Endothelial cell of umbilical vein (primary cell): ENCODE measurements around the gene BMP8B. TPM values are rescaled to one million over a fixed set of nuclear protein-coding genes. Genes with fewer than 3 reads are reported as not detected.

Source experiments
- BruUV-seq: library from RNA; stranded (reverse); fragments of 400-500 nt; replicated peaks from 2 replicates; lab custom pipeline; 2021; lab: Mats Ljungman, UMichigan
- CTCF ChIA-PET: fragments of 300-600, 350-600 bp; sonication (Branson Sonifier 250); formaldehyde crosslinking; loops from one replicate; lab custom pipeline; 2021; ENCODE audit warnings: antibody characterized with exemption, inconsistent platforms; lab: Charles Lee
- POLR2A ChIA-PET: fragments of 300-600, 350-600 bp; sonication (Branson Sonifier 250); formaldehyde crosslinking; loops from one replicate; lab custom pipeline; 2021; ENCODE audit warnings: antibody characterized with exemption, inconsistent platforms; lab: Charles Lee
- DNase-seq: peaks from one replicate; pipeline ENCODE4 v3.0.0-alpha.2; 2011; ENCODE audit warnings: low read depth, low spot score
- FAIRE-seq: peaks from 2 replicates; lab custom pipeline; 2011; peaks lifted over from hg19 to GRCh38; lab: Jason Lieb, UNC
- H2AFZ ChIP-seq: 2 replicates; pipeline ENCODE4 v1.6.0; 2012; ENCODE audit warnings: low read depth, low read length, control low read depth, inconsistent platforms
- H3K27ac ChIP-seq: 2 replicates; pipeline ENCODE4 v1.5.1; 2011; ENCODE audit warnings: low read depth, mild to moderate bottlenecking, control low read depth, low read length, moderate library complexity; ENCODE audit not compliant: insufficient read depth
- H3K27me3 ChIP-seq, 2 experiments: 2 replicates each; pipeline versions ENCODE4 v1.6.0 to v1.6.1; 2011; ENCODE audit warnings: low read length in 2 of 2, mixed read lengths in 1 of 2; ENCODE audit not compliant: control insufficient read depth in 2 of 2, insufficient read depth in 2 of 2
- H3K36me3 ChIP-seq, 2 experiments: 2 replicates in 1 of 2; 3 replicates in 1 of 2; pipeline ENCODE4 v1.5.1; 2011; ENCODE audit warnings: low read length in 2 of 2, mild to moderate bottlenecking in 1 of 2, moderate library complexity in 1 of 2; ENCODE audit not compliant: control insufficient read depth in 2 of 2, insufficient read depth in 2 of 2; ENCODE audit errors: extremely low read depth in 1 of 2
- H3K4me1 ChIP-seq: 3 replicates; pipeline ENCODE4 v1.5.1; 2011; ENCODE audit warnings: mild to moderate bottlenecking, low read length; ENCODE audit not compliant: control insufficient read depth, insufficient read depth; ENCODE audit errors: extremely low read depth
- H3K4me2 ChIP-seq: 2 replicates; pipeline ENCODE4 v1.6.1; 2011; ENCODE audit warnings: low read length, control low read depth, mixed read lengths; ENCODE audit not compliant: insufficient read depth
- H3K4me3 ChIP-seq, 3 experiments: fragments of 200-600 bp in 1 of 3; sonication (generic), shearing (Covaris generic) in 1 of 3; replicated peaks in 1 of 3; 2 replicates each; pipeline ENCODE4 v1.5.1; 2011 to 2016; ENCODE audit warnings: control low read depth in 3 of 3, low read length in 3 of 3, mild to moderate bottlenecking in 2 of 3, inconsistent platforms in 1 of 3, low read depth in 1 of 3, moderate library complexity in 1 of 3; ENCODE audit not compliant: insufficient read depth in 1 of 3
- H3K79me2 ChIP-seq: 2 replicates; pipeline ENCODE4 v1.6.0; 2012; ENCODE audit warnings: low read length, inconsistent platforms; ENCODE audit not compliant: control insufficient read depth, insufficient read depth
- H3K9ac ChIP-seq: replicated peaks from 2 replicates; pipeline ENCODE3; 2011; ENCODE audit warnings: low read length, control low read depth; ENCODE audit not compliant: insufficient read depth; ENCODE audit errors: extremely low read depth
- H3K9me1 ChIP-seq: replicated peaks from 3 replicates; pipeline ENCODE4 v1.6.0; 2011; ENCODE audit warnings: mild to moderate bottlenecking, low read length; ENCODE audit not compliant: control insufficient read depth, insufficient read depth; ENCODE audit errors: extremely low read depth
- H3K9me3 ChIP-seq: replicated peaks from 2 replicates; pipeline ENCODE4 v1.5.1; 2012; ENCODE audit warnings: low read length, inconsistent platforms; ENCODE audit not compliant: control insufficient read depth, insufficient read depth
- H4K20me1 ChIP-seq: replicated peaks from 2 replicates; pipeline ENCODE3; 2011; ENCODE audit warnings: mild to moderate bottlenecking, low read length; ENCODE audit not compliant: control insufficient read depth, insufficient read depth; ENCODE audit errors: extremely low read depth
- CTCF ChIP-seq, 2 donors: IDR thresholded peaks; 1 replicate in 1 of 2; 2 replicates in 1 of 2; pipeline ENCODE4 v1.5.1; 2011; ENCODE audit warnings: low read length in 2 of 2, mild to moderate bottlenecking in 2 of 2, moderate library complexity in 2 of 2, control low read depth in 1 of 2, inconsistent platforms in 1 of 2, low read depth in 1 of 2; ENCODE audit not compliant: insufficient read depth in 1 of 2; ENCODE audit errors: extremely low read depth in 1 of 2
- EZH2 ChIP-seq: IDR thresholded peaks from 2 replicates; pipeline ENCODE4 v1.6.1; 2012; ENCODE audit warnings: borderline replicate concordance, low read depth, mild to moderate bottlenecking, moderate library complexity, low read length, inconsistent platforms; ENCODE audit not compliant: severe bottlenecking
- FOS ChIP-seq: IDR thresholded peaks from 2 replicates; pipeline ENCODE4 v1.6.1; 2011; ENCODE audit warnings: mild to moderate bottlenecking, low read length, moderate library complexity, borderline replicate concordance; ENCODE audit not compliant: insufficient read depth
- GATA2 ChIP-seq: IDR thresholded peaks from 2 replicates; pipeline ENCODE4 v1.7.0; 2011; ENCODE audit warnings: low read depth, mild to moderate bottlenecking, moderate library complexity, mixed read lengths, low read length; ENCODE audit not compliant: insufficient read length, insufficient read depth
- JUN ChIP-seq: IDR thresholded peaks from 2 replicates; pipeline ENCODE4 v1.6.1; 2011; ENCODE audit warnings: borderline replicate concordance, low read depth; ENCODE audit not compliant: insufficient read length, insufficient read depth
- MYC ChIP-seq: IDR thresholded peaks from one replicate; pipeline ENCODE4 v1.6.1; 2011; ENCODE audit warnings: mild to moderate bottlenecking, low read depth, low read length
- POLR2A ChIP-seq: IDR thresholded peaks from 2 replicates; pipeline ENCODE4 v1.6.1; 2012; ENCODE audit warnings: low read depth, mild to moderate bottlenecking, control low read depth, low read length
- POLR2AphosphoS5 ChIP-seq: IDR thresholded peaks from 2 replicates; pipeline ENCODE4 v1.6.1; 2012; ENCODE audit warnings: low read depth, mild to moderate bottlenecking, control low read depth, low read length, moderate library complexity; ENCODE audit not compliant: insufficient read depth
- dilution Hi-C: fragments of 300-500 bp; cut with MboI; formaldehyde crosslinking; loops from one replicate; pipeline ENCODE4 v1.15.0; 2019; ENCODE audit warnings: low sequenced_read_pairs; ENCODE audit not compliant: extremely low pct_ligation_motif_present
- intact Hi-C: fragments of 100-400 bp; cut with micrococcal nuclease; formaldehyde crosslinking; loops from one replicate; pipeline ENCODE4 v1.10.0; 2022
- polyA plus RNA-seq, 4 experiments: library from polyadenylated mRNA; depleted of rRNA in 3 of 4; stranded (reverse) in 3 of 4; unstranded in 1 of 4; fragments of >200 nt; gene quantifications; 2 replicates each; pipeline versions ENCODE4 v1.2.1 to v1.2.3, GENCODE V29; 2011 to 2012; ENCODE audit warnings: missing spikeins in 1 of 4
- total RNA-seq: library from RNA; stranded (reverse); gene quantifications from 2 replicates; pipeline ENCODE4 v1.2.3, GENCODE V29; 2021
- TF ChIP-seq, protein P1 (sequence below): IDR thresholded peaks from 2 replicates; pipeline ENCODE4 v1.6.1; 2011; ENCODE audit not compliant: insufficient read depth, insufficient read length

BMP8B gene
- total and polyA plus RNA-seq, 2 donors (not counting 3 experiments of a cell fraction or from before 2014, with no cell fraction given): 0.07 TPM; not detected in 1

DNA sequence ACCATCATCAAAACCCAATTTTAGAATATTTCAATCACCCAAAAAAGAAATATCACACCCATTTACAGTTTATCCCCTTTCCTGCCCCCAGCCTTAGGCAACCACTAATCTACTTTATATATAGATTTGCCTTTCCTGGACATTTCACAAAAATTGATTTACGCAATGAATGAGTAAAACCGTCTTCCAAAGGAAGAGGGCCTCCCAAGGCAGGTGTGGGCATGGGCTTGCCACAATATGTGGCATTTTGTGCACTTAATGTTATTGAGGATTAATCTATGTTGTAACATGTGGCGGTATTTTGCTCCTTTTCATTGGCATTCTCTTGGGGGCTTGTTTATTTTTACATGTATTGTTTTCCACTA lies 11.8 kb upstream of the BMP8B start:
- H4K20me1 ChIP-seq: no peaks in the 10 kb centered on the region
- FAIRE-seq: no peak
- H3K9ac ChIP-seq: no peak overlapping the region
- BruUV-seq: no TSS peak
- CTCF ChIA-PET: interaction anchor here (0.6 to 1.3 kb wide), 13 partner anchors 9 to 194 kb away, joined by 3 to 16 read pairs (median 3); partner anchors contain the start of genes MYCL and PPIE
- H3K79me2 ChIP-seq: no peaks in the 10 kb centered on the region
- intact Hi-C loops: no loop called here
- H3K4me2 ChIP-seq: no peak overlapping the region
- no peak overlapping the region for H3K4me3 ChIP-seq
- H3K36me3 ChIP-seq: no peaks in the 10 kb centered on the region
- no peak for DNase-seq
- POLR2A ChIA-PET: no interaction called here
- H3K27ac ChIP-seq: no peak overlapping the region
- no peaks in the 10 kb centered on the region for H3K9me3 ChIP-seq
- dilution Hi-C loops: no loop called here
- H3K9me1 ChIP-seq: no peaks in the 10 kb centered on the region
- peaks cover 0 to 3% of the 10 kb centered on the region in 2 experiments for H3K27me3 ChIP-seq
- H2AFZ ChIP-seq: no peak overlapping the region
- no peaks in the 10 kb centered on the region for H3K4me1 ChIP-seq
- TF ChIP-seq GATA2 (no peak), JUN (no peak), MYC (no peak), EZH2 (no peak), POLR2AphosphoS5 (no peak), FOS (no peak), CTCF (IDR thresholded peaks at IDR 0.05; ENCODE audit: extremely low read depth in 1 of 2, insufficient read depth in 1 of 2, low read depth in 1 of 2, low read length in 2 of 2) (no peak), POLR2A (no peak)
- TF ChIP-seq, protein P1, sequence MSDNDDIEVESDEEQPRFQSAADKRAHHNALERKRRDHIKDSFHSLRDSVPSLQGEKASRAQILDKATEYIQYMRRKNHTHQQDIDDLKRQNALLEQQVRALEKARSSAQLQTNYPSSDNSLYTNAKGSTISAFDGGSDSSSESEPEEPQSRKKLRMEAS: no peak
